Astrocyte (in vitro differentiated cells and primary cell): ENCODE results near the gene IGFBP2.

ENCODE experiments used
- CTCF ChIP-seq: IDR thresholded peaks from 2 replicates; pipeline ENCODE4 v1.5.1; 2011; ENCODE audit warnings: low read depth, mild to moderate bottlenecking, inconsistent platforms, low read length, moderate library complexity; ENCODE audit not compliant: insufficient read depth
- EZH2 ChIP-seq: IDR thresholded peaks from 2 replicates; pipeline ENCODE4 v1.6.1; 2012; ENCODE audit warnings: mild to moderate bottlenecking, low read length, inconsistent platforms; ENCODE audit not compliant: insufficient read depth

GRCh38 chr2:216637472-216637871 is 4.3 kb downstream of the IGFBP2 start:
- TF ChIP-seq CTCF (no peak), EZH2 (no peak)
